Astrocyte of the hippocampus (primary cell): ENCODE data around the gene KRT80.

Experiments
- DNase-seq: peaks from one replicate; pipeline ENCODE4 v3.0.0; 2011; ENCODE audit warnings: low read depth, low spot score

Gene KRT80

GRCh38 chr12:52180971-52181628 is 10.7 kb downstream of the KRT80 start:
- no peak for DNase-seq

- no peak for DNase-seq
Observed at GRCh38 chr12:52179396-52179973, 12.3 kb downstream of the KRT80 start.

GRCh38 chr12:52178984-52179383 is 12.8 kb downstream of the KRT80 start:
- no peak for DNase-seq

GRCh38 chr12:52178443-52178842 is 13.4 kb downstream of the KRT80 start:
- DNase-seq, result no peak

GRCh38 chr12:52175371-52176350 is 16.2 kb downstream of the KRT80 start:
- no peak for DNase-seq

- DNase-seq, result no peak
Observed at GRCh38 chr12:52173526-52173925, 18.3 kb downstream of the KRT80 start.

- DNase-seq, result no peak
Observed at GRCh38 chr12:52172956-52173355, 18.9 kb downstream of the KRT80 start.

- no peak for DNase-seq
Observed at GRCh38 chr12:52171950-52172512, 19.8 kb downstream of the KRT80 start.

GRCh38 chr12:52170827-52171226 is 21.0 kb downstream of the KRT80 start:
- DNase-seq, result no peak

GRCh38 chr12:52169886-52170285 is 21.9 kb downstream of the KRT80 start:
- DNase-seq, result no peak

- DNase-seq, result peak; percentile 47
Observed at GRCh38 chr12:52168019-52168717, 23.6 kb downstream of the KRT80 start.

GRCh38 chr12:52167526-52167925 is 24.3 kb downstream of the KRT80 start:
- no peak for DNase-seq

- DNase-seq, result no peak
Observed at GRCh38 chr12:52166672-52167071, 25.1 kb downstream of the KRT80 start.

GRCh38 chr12:52165096-52165855 is 26.5 kb downstream of the KRT80 start:
- no peak for DNase-seq

- no peak for DNase-seq
Observed at GRCh38 chr12:52164624-52165023, 27.2 kb downstream of the KRT80 start.

- DNase-seq, result no peak
Observed at GRCh38 chr12:52162981-52163380, 28.8 kb downstream of the KRT80 start.

GRCh38 chr12:52160200-52160599 is 31.6 kb downstream of the KRT80 start:
- no peak for DNase-seq

GRCh38 chr12:52157566-52158150 is 34.2 kb downstream of the KRT80 start:
- no peak for DNase-seq

GRCh38 chr12:52156757-52157565 is 34.9 kb downstream of the KRT80 start:
- peak; percentile 85 for DNase-seq

- DNase-seq, result no peak
Observed at GRCh38 chr12:52156311-52156710, 35.5 kb downstream of the KRT80 start.
